ENCODE data around the gene SEMA7A. TPM values are rescaled to one million over a fixed set of nuclear protein-coding genes. Genes with fewer than 3 reads are reported as not detected.
A peak's percentile ranks its signal among the peaks of the same experiment; 100 is the strongest.
"Not testable (repeated sequence)": the region's sequence is repeated elsewhere in the genome, so short reads cannot be mapped to it uniquely, and the experiment has no call there.

Gene SEMA7A
- total and polyA plus RNA-seq, 3 experiments from 2014 or later = 1.9 to 72.5 (median 71.2) TPM

- H3K4me1 ChIP-seq (ENCODE audit: insufficient read depth, low read length) = peaks cover 6% of the 10 kb centered on the region
- no peaks in the 10 kb centered on the region for H3K36me3 Mint-ChIP-seq
- peak overlapping the region; percentile 31 for H3K27ac ChIP-seq (ENCODE audit: low read depth, low read length)
- H3K4me3 Mint-ChIP-seq = no peak overlapping the region
- H3K36me3 ChIP-seq (ENCODE audit: insufficient read depth, low read length) = no peaks in the 10 kb centered on the region
- H3K27me3 ChIP-seq (ENCODE audit: insufficient read depth, low read length, poor library complexity, severe bottlenecking) = no peaks in the 10 kb centered on the region
- DNase-seq = no peak
- no peak overlapping the region for H3K4me3 ChIP-seq (ENCODE audit: low read length)
- H3K27ac Mint-ChIP-seq = peak overlapping the region in 1 of 8 donors; percentile 37
- ChIA-PET CTCF (interaction anchor here (0.7 to 1.8 kb wide), 4 partner anchors 11 to 48 kb away, joined by 3 to 6 read pairs (median 4); no protein-coding TSS in a partner anchor), POLR2A (interaction anchor here (0.6 kb wide), 1 partner anchor 12 kb away, joined by 3 read pairs; no protein-coding TSS in a partner anchor)
- no peaks in the 10 kb centered on the region for H3K9me3 ChIP-seq (ENCODE audit: low read length)
- peaks cover 0 to 3% of the 10 kb centered on the region in 2 donors for H3K27me3 Mint-ChIP-seq
- H3K4me1 Mint-ChIP-seq = peaks cover 26 to 58% (median 30%) of the 10 kb centered on the region in 3 donors
- no peaks in the 10 kb centered on the region for H3K9me3 Mint-ChIP-seq
These were observed 40.3 kb downstream of the SEMA7A start for GRCh38 chr15:74393423-74393822.

- DNase-seq = no peak
- Mint-ChIP-seq H3K27me3 (peaks cover 0 to 3% of the 10 kb centered on the region in 2 donors), H3K9me3 (no peaks in the 10 kb centered on the region), H3K4me1 (peaks cover 21 to 52% (median 25%) of the 10 kb centered on the region in 3 donors), H3K4me3 (no peak overlapping the region), H3K36me3 (no peaks in the 10 kb centered on the region), H3K27ac (peak overlapping the region in 2 of 8 donors; percentile 23 to 94)
- Histone ChIP-seq H3K4me1 (ENCODE audit: insufficient read depth, low read length) (peaks cover 6% of the 10 kb centered on the region), H3K9me3 (ENCODE audit: low read length) (no peaks in the 10 kb centered on the region), H3K27me3 (ENCODE audit: insufficient read depth, low read length, poor library complexity, severe bottlenecking) (no peaks in the 10 kb centered on the region), H3K4me3 (ENCODE audit: low read length) (no peak overlapping the region), H3K36me3 (ENCODE audit: insufficient read depth, low read length) (no peaks in the 10 kb centered on the region), H3K27ac (ENCODE audit: low read depth, low read length) (peak overlapping the region; percentile 31)
- POLR2A ChIA-PET = no interaction called here
- CTCF ChIA-PET = interaction anchor here (0.7 to 1.7 kb wide), 3 partner anchors 10 to 48 kb away, joined by 3 to 6 read pairs (median 3); no protein-coding TSS in a partner anchor
These were observed 40.9 kb downstream of the SEMA7A start for GRCh38 chr15:74392902-74393301.

GRCh38 chr15:74392451-74392830 lies 41.3 kb downstream of the SEMA7A start:
- ChIA-PET CTCF (interaction anchor here (0.7 to 1.7 kb wide), 3 partner anchors 10 to 49 kb away, joined by 3 to 6 read pairs (median 3); no protein-coding TSS in a partner anchor), POLR2A (no interaction called here)
- no peaks in the 10 kb centered on the region for H3K27me3 ChIP-seq (ENCODE audit: insufficient read depth, low read length, poor library complexity, severe bottlenecking)
- Mint-ChIP-seq H3K4me3 (no peak overlapping the region), H3K27ac (peak overlapping the region in 1 of 8 donors; percentile 68), H3K9me3 (no peaks in the 10 kb centered on the region), H3K36me3 (no peaks in the 10 kb centered on the region), H3K4me1 (peaks cover 16 to 48% (median 21%) of the 10 kb centered on the region in 3 donors), H3K27me3 (peaks cover 0 to 3% of the 10 kb centered on the region in 2 donors)
- no peak overlapping the region for H3K4me3 ChIP-seq (ENCODE audit: low read length)
- H3K4me1 ChIP-seq (ENCODE audit: insufficient read depth, low read length) = peaks cover 6% of the 10 kb centered on the region
- no peaks in the 10 kb centered on the region for H3K36me3 ChIP-seq (ENCODE audit: insufficient read depth, low read length)
- peak overlapping the region; percentile 81 for H3K27ac ChIP-seq (ENCODE audit: low read depth, low read length)
- DNase-seq = no peak
- H3K9me3 ChIP-seq (ENCODE audit: low read length) = no peaks in the 10 kb centered on the region

- H3K27ac ChIP-seq (ENCODE audit: low read depth, low read length) = peak overlapping the region; percentile 81
- no peak for DNase-seq
- H3K36me3 Mint-ChIP-seq = no peaks in the 10 kb centered on the region
- peaks cover 13 to 42% (median 18%) of the 10 kb centered on the region in 3 donors for H3K4me1 Mint-ChIP-seq
- H3K27me3 ChIP-seq (ENCODE audit: insufficient read depth, low read length, poor library complexity, severe bottlenecking) = no peaks in the 10 kb centered on the region
- peaks cover 0 to 3% of the 10 kb centered on the region in 2 donors for H3K27me3 Mint-ChIP-seq
- no peak overlapping the region for H3K4me3 Mint-ChIP-seq
- POLR2A ChIA-PET = no interaction called here
- no peak overlapping the region for H3K4me3 ChIP-seq (ENCODE audit: low read length)
- peaks cover 6% of the 10 kb centered on the region for H3K4me1 ChIP-seq (ENCODE audit: insufficient read depth, low read length)
- H3K9me3 ChIP-seq (ENCODE audit: low read length) = no peaks in the 10 kb centered on the region
- no peaks in the 10 kb centered on the region for H3K9me3 Mint-ChIP-seq
- CTCF ChIA-PET = interaction anchor here (1.4 to 1.7 kb wide), 2 partner anchors 9 to 50 kb away, joined by 3 to 6 read pairs; no protein-coding TSS in a partner anchor
- no peaks in the 10 kb centered on the region for H3K36me3 ChIP-seq (ENCODE audit: insufficient read depth, low read length)
- peak overlapping the region in 4 of 8 donors; percentile 36 to 83 (median 66) for H3K27ac Mint-ChIP-seq
These were observed 41.9 kb downstream of the SEMA7A start for GRCh38 chr15:74391582-74392450.

- Mint-ChIP-seq H3K36me3 (no peaks in the 10 kb centered on the region), H3K27ac (peak overlapping the region in 4 of 8 donors; percentile 14 to 58 (median 42)), H3K9me3 (no peaks in the 10 kb centered on the region), H3K27me3 (peaks cover 0 to 1% of the 10 kb centered on the region in 2 donors), H3K4me1 (peaks cover 7 to 33% (median 12%) of the 10 kb centered on the region in 3 donors), H3K4me3 (no peak overlapping the region)
- Histone ChIP-seq H3K36me3 (ENCODE audit: insufficient read depth, low read length) (no peaks in the 10 kb centered on the region), H3K27ac (ENCODE audit: low read depth, low read length) (peak overlapping the region; percentile 81), H3K4me1 (ENCODE audit: insufficient read depth, low read length) (peaks cover 14% of the 10 kb centered on the region), H3K27me3 (ENCODE audit: insufficient read depth, low read length, poor library complexity, severe bottlenecking) (no peaks in the 10 kb centered on the region), H3K9me3 (ENCODE audit: low read length) (no peaks in the 10 kb centered on the region), H3K4me3 (ENCODE audit: low read length) (no peak overlapping the region)
- CTCF ChIA-PET = no interaction called here
- DNase-seq = no peak
- POLR2A ChIA-PET = no interaction called here
These were observed 43.0 kb downstream of the SEMA7A start for GRCh38 chr15:74390647-74391288.

- H3K4me3 ChIP-seq (ENCODE audit: low read length); H3K9me3 Mint-ChIP-seq; H3K27me3 ChIP-seq (ENCODE audit: insufficient read depth, low read length, poor library complexity, severe bottlenecking); CTCF ChIA-PET; H3K27me3 Mint-ChIP-seq; H3K36me3 ChIP-seq (ENCODE audit: insufficient read depth, low read length); POLR2A ChIA-PET; DNase-seq; H3K9me3 ChIP-seq (ENCODE audit: low read length); H3K36me3 Mint-ChIP-seq; H3K4me3 Mint-ChIP-seq: not testable (repeated sequence)
- Mint-ChIP-seq H3K4me1 (peaks cover 10 to 38% (median 17%) of the 10 kb centered on the region in 3 donors), H3K27ac (peak overlapping the region in 3 of 8 donors; percentile 14 to 58 (median 38))
- peaks cover 20% of the 10 kb centered on the region for H3K4me1 ChIP-seq (ENCODE audit: insufficient read depth, low read length)
- H3K27ac ChIP-seq (ENCODE audit: low read depth, low read length) = peak overlapping the region; percentile 81
These were observed 43.6 kb downstream of the SEMA7A start for GRCh38 chr15:74390049-74390646.

- no peak overlapping the region for H3K4me3 ChIP-seq (ENCODE audit: low read length)
- H3K36me3 ChIP-seq (ENCODE audit: insufficient read depth, low read length) = no peaks in the 10 kb centered on the region
- DNase-seq = no peak
- H3K27ac ChIP-seq (ENCODE audit: low read depth, low read length) = peak overlapping the region; percentile 81
- H3K4me3 Mint-ChIP-seq = no peak overlapping the region
- peaks cover 0 to 1% of the 10 kb centered on the region in 2 donors for H3K27me3 Mint-ChIP-seq
- peaks cover 27% of the 10 kb centered on the region for H3K4me1 ChIP-seq (ENCODE audit: insufficient read depth, low read length)
- CTCF ChIA-PET = interaction anchor here (1.0 kb wide), 1 partner anchor 14 kb away, joined by 5 read pairs; no protein-coding TSS in a partner anchor
- POLR2A ChIA-PET = no interaction called here
- peak overlapping the region in 1 of 8 donors; percentile 55 for H3K27ac Mint-ChIP-seq
- H3K27me3 ChIP-seq (ENCODE audit: insufficient read depth, low read length, poor library complexity, severe bottlenecking) = no peaks in the 10 kb centered on the region
- no peaks in the 10 kb centered on the region for H3K36me3 Mint-ChIP-seq
- no peaks in the 10 kb centered on the region for H3K9me3 Mint-ChIP-seq
- H3K4me1 Mint-ChIP-seq = peaks cover 17 to 42% (median 24%) of the 10 kb centered on the region in 3 donors
- H3K9me3 ChIP-seq (ENCODE audit: low read length) = no peaks in the 10 kb centered on the region
These were observed 44.3 kb downstream of the SEMA7A start for GRCh38 chr15:74389241-74390048.
